ENCODE data around the gene CNTNAP1. TPM values are rescaled to one million over a fixed set of nuclear protein-coding genes. Genes with fewer than 3 reads are reported as not detected.
A peak's percentile ranks its signal among the peaks of the same experiment; 100 is the strongest.

CNTNAP1 gene
- total RNA-seq, 1 donor from 2014 or later: 21.3 TPM

GRCh38 chr17:42675348-42675964 lies 6.9 kb upstream of the CNTNAP1 start:
- no peak overlapping the region for H3K27ac Mint-ChIP-seq
- TF ChIP-seq CTCF (IDR thresholded peaks at IDR 0.05): no peak
- no peaks in the 10 kb centered on the region for H3K36me3 Mint-ChIP-seq (ENCODE audit: low read depth)
- H3K4me1 Mint-ChIP-seq: peaks cover 63% of the 10 kb centered on the region
- DNase-seq: no peak
- POLR2A ChIA-PET: interaction anchor here (0.9 to 5.5 kb wide), 7 partner anchors 30 to 149 kb away, joined by 3 to 43 read pairs (median 6); partner anchors contain the start of genes BECN1, RETREG3, TUBG1 and VPS25
- CTCF ChIA-PET: interaction anchor here (1.0 kb wide), 1 partner anchor 97 kb away, joined by 3 read pairs; no protein-coding TSS in a partner anchor
- H3K4me3 Mint-ChIP-seq: peak overlapping the region; percentile 11
- peaks cover 12% of the 10 kb centered on the region for H3K27me3 Mint-ChIP-seq
- no peaks in the 10 kb centered on the region for H3K9me3 Mint-ChIP-seq
- intact Hi-C loops (cut with micrococcal nuclease): loop anchor here (5.0 kb wide), 1 partner anchor 147 kb away; the partner anchor contains the start of gene BECN1
- no peak for ATAC-seq (ENCODE audit: low read depth)

GRCh38 chr17:42675965-42676423 lies 6.3 kb upstream of the CNTNAP1 start:
- Mint-ChIP-seq H3K36me3 (ENCODE audit: low read depth) (no peaks in the 10 kb centered on the region), H3K27me3 (peaks cover 12% of the 10 kb centered on the region), H3K9me3 (no peaks in the 10 kb centered on the region), H3K4me3 (peak overlapping the region; percentile 80), H3K4me1 (peaks cover 61% of the 10 kb centered on the region), H3K27ac (no peak overlapping the region)
- TF ChIP-seq CTCF (IDR thresholded peaks at IDR 0.05): no peak
- no peak for DNase-seq
- CTCF ChIA-PET: interaction anchor here (1.0 kb wide), 1 partner anchor 98 kb away, joined by 3 read pairs; no protein-coding TSS in a partner anchor
- POLR2A ChIA-PET: interaction anchor here (0.6 to 5.5 kb wide), 7 partner anchors 30 to 148 kb away, joined by 3 to 43 read pairs (median 6); partner anchors contain the start of genes BECN1, PSMC3IP, RETREG3 and TUBG1
- intact Hi-C loops (cut with micrococcal nuclease): loop anchor here (2.0 to 5.0 kb wide), 3 partner anchors 17 to 757 kb away; partner anchors contain the start of genes ACLY, BECN1 and TUBG2
- ATAC-seq (ENCODE audit: low read depth): no peak

- peak within 1 kb of the TSS; percentile 78 for H3K27ac Mint-ChIP-seq
- DNase-seq (no peak), ATAC-seq (ENCODE audit: low read depth) (no peak)
- H3K9me3 Mint-ChIP-seq: no peaks in the 10 kb centered on the region
- ChIA-PET POLR2A (interaction anchor here (0.6 to 5.5 kb wide), 9 partner anchors 7 to 148 kb away, joined by 3 to 43 read pairs (median 6); partner anchors contain the start of genes BECN1, PSMC3IP, RETREG3 and TUBG1), CTCF (interaction anchor here (1.0 kb wide), 1 partner anchor 98 kb away, joined by 3 read pairs; no protein-coding TSS in a partner anchor)
- TF ChIP-seq CTCF (IDR thresholded peaks at IDR 0.05): no peak
- no peaks in the 10 kb centered on the region for H3K36me3 Mint-ChIP-seq (ENCODE audit: low read depth)
- H3K27me3 Mint-ChIP-seq: peaks cover 12% of the 10 kb centered on the region
- peaks cover 61% of the 10 kb centered on the region for H3K4me1 Mint-ChIP-seq
- intact Hi-C loops (cut with micrococcal nuclease): loop anchor here (1.0 to 5.0 kb wide), 4 partner anchors 18 to 758 kb away; partner anchors contain the start of genes ACLY, BECN1, PSME3 and TUBG2
- peak within 1 kb of the TSS; percentile 87 for H3K4me3 Mint-ChIP-seq
Measured at GRCh38 chr17:42676424-42677011, 5.8 kb upstream of the CNTNAP1 start, which contains the start of gene PLEKHH3. Gene PLEKHH3, minus strand, starts transcription at chr17:42676994. Its CDS starts 431 bp downstream, at chr17:42676563.

GRCh38 chr17:42677012-42677857 lies 5.1 kb upstream of the CNTNAP1 start:
- Mint-ChIP-seq H3K9me3 (no peaks in the 10 kb centered on the region), H3K4me1 (peaks cover 65% of the 10 kb centered on the region), H3K4me3 (peak overlapping the region; percentile 87), H3K27ac (peak overlapping the region; percentile 78), H3K27me3 (peaks cover 12% of the 10 kb centered on the region), H3K36me3 (ENCODE audit: low read depth) (no peaks in the 10 kb centered on the region)
- ChIA-PET POLR2A (interaction anchor here (0.8 to 5.5 kb wide), 9 partner anchors 8 to 147 kb away, joined by 3 to 43 read pairs (median 6); partner anchors contain the start of genes BECN1, PSMC3IP, RETREG3 and TUBG1), CTCF (interaction anchor here (1.4 to 4.6 kb wide), 2 partner anchors 68 to 99 kb away, joined by 5 to 53 read pairs; partner anchors contain the start of genes PSMC3IP, RETREG3 and TUBG1)
- no peak for TF ChIP-seq CTCF (IDR thresholded peaks at IDR 0.05)
- intact Hi-C loops (cut with micrococcal nuclease): loop anchor here (1.0 to 5.0 kb wide), 4 partner anchors 18 to 758 kb away; partner anchors contain the start of genes ACLY, BECN1, PSME3 and TUBG2
- peak; percentile 86 for DNase-seq
- peak; percentile 74 for ATAC-seq (ENCODE audit: low read depth)
